ENCODE results near the gene C3orf22. TPM values are rescaled to one million over a fixed set of nuclear protein-coding genes. Genes with fewer than 3 reads are reported as not detected.

The C3orf22 gene
- total and polyA plus RNA-seq, 5 experiments from 2014 or later, result not detected

DNA sequence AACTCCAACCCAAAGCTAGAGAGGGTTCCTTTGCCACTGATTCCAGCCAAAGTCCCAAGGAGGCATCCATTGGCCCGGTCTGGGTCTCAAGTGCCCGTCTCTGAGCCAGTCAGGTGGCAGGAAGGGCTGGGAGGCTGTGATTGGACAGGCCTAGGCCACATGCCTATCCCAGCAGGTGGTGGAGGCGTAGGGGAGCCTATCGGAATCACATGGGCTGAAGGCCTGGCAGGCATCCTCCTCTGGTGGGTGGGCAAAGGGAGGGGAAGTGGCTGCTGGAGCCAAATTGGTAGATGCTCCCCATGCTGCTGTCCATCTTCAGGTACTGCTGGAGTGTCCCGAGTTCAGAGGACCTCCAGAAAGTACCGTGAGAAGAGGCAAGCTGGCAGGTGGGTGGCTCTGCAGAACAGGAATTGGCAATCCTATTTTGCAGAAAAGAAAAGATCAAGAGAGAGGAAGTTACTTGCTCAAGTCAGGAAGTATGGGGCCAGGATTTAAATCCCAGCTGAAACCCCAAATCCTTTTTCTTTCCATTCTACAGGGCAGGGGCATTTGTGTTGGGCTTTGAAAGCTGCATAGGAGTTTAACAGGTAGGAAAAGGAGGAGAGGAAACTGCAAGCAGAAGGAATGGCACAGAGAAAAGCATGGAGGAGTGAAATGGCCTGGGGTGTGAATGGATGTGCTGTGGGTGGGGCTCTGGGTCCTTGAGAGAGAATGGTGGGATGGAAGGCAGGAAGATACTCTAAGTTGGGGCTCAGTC is 31.1 kb downstream of the C3orf22 start:
- no peaks in the 10 kb centered on the region for H3K9me3 Mint-ChIP-seq
- no peaks in the 10 kb centered on the region for H3K36me3 Mint-ChIP-seq
- H3K27me3 Mint-ChIP-seq, result peaks cover 2 to 26% (median 7%) of the 10 kb centered on the region in 5 donors
- ATAC-seq (no peak), DNase-seq (peak in 1 of 10 donors; percentile 35)
- POLR2A ChIA-PET, result no interaction called here
- peak overlapping the region in 2 of 10 donors; percentile 13 to 28 for H3K27ac Mint-ChIP-seq
- H3K4me3 Mint-ChIP-seq, result no peak overlapping the region
- peaks cover 0 to 10% (median 0%) of the 10 kb centered on the region in 4 donors for H3K4me1 Mint-ChIP-seq

DNA sequence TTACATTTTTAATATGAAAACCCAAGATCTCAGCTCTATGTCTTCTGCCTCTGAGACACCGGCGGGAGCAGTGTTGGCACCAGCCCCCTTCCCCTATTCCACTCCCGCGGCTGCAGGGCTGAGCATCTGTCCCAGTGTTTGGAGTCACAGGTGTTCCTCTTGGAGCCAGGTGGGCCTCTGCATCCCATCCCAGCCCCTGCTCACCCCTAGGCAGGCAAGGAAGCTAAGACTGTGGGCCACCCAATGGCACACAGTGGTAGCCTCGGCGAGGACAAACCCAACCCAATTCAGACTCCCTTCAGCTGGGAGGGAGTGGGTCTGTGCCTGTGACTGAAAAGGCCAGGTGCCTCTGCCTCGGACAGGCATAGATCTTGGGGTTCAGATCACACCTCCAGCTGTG is 31.7 kb downstream of the C3orf22 start:
- POLR2A ChIA-PET, result no interaction called here
- no peaks in the 10 kb centered on the region for H3K9me3 Mint-ChIP-seq

GRCh38 chr3:126526668-126527005 is 32.1 kb downstream of the C3orf22 start:
- DNase-seq (no peak), ATAC-seq (no peak)
- no peak overlapping the region for H3K27ac Mint-ChIP-seq
- H3K36me3 Mint-ChIP-seq, result no peaks in the 10 kb centered on the region
- POLR2A ChIA-PET, result no interaction called here
- H3K4me1 Mint-ChIP-seq, result peaks cover 0 to 10% (median 3%) of the 10 kb centered on the region in 4 donors
- no peak overlapping the region for H3K4me3 Mint-ChIP-seq
- peaks cover 4 to 36% (median 14%) of the 10 kb centered on the region in 5 donors for H3K27me3 Mint-ChIP-seq
- H3K9me3 Mint-ChIP-seq, result no peaks in the 10 kb centered on the region

More for the DNA sequence above, 31.7 kb downstream of the C3orf22 start:
- Mint-ChIP-seq H3K36me3 (no peaks in the 10 kb centered on the region), H3K4me3 (no peak overlapping the region), H3K27me3 (peaks cover 4 to 32% (median 13%) of the 10 kb centered on the region in 5 donors), H3K27ac (no peak overlapping the region), H3K4me1 (peaks cover 0 to 10% (median 3%) of the 10 kb centered on the region in 4 donors)
- ATAC-seq (no peak), DNase-seq (peak in 1 of 10 donors; percentile 50)

DNA sequence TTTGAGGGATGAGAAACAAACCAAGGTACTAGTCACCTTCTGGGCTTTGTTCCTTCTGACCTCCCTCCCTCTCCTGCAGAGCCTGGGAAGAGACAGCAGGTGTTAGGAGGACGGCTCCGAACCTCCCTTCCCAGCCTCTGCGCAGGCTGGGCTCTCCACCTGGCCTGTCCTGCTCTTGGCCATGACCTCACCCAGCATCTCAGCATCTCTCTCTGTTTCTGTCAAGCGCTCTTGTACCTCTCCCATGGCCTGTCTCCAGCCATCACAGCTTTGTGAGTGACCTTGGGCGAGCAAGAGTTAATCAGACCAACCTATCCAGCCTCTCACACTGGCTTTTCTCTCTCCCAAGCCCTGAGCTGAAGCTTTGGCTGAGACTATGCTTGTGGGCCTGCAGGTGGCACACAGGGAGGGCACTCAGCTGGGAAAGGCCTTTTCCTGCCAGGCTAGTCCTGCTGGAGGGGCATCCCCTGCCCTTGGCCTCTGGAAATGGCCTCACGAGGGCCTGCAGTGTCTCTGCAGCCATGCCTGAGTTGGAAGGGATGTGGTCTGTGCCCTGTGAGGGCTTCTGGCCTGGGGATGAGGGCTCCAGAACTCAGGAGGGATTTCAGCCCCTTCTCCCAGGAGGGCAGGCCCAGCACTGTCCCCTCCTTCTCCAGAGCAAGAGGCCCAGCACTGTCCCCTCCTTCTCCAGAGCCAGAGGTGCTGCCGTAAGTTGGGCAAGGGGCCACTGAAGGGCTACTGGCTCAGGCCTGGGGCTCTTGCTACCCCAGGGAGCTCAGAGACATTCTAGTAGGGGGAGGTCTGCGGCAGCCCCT is 32.7 kb downstream of the C3orf22 start:
- Mint-ChIP-seq H3K4me1 (peaks cover 0 to 10% (median 3%) of the 10 kb centered on the region in 4 donors), H3K4me3 (no peak overlapping the region), H3K27me3 (peaks cover 4 to 37% (median 14%) of the 10 kb centered on the region in 5 donors), H3K27ac (no peak overlapping the region), H3K36me3 (no peaks in the 10 kb centered on the region), H3K9me3 (no peaks in the 10 kb centered on the region)
- POLR2A ChIA-PET, result no interaction called here
- DNase-seq (peak in 1 of 10 donors; percentile 56), ATAC-seq (no peak)

GRCh38 chr3:126525091-126525852 is 33.5 kb downstream of the C3orf22 start:
- Mint-ChIP-seq H3K4me1 (peaks cover 0 to 10% (median 3%) of the 10 kb centered on the region in 4 donors), H3K27ac (no peak overlapping the region), H3K36me3 (no peaks in the 10 kb centered on the region), H3K4me3 (peak overlapping the region in 2 of 10 donors; percentile 34 to 35), H3K9me3 (no peaks in the 10 kb centered on the region), H3K27me3 (peaks cover 4 to 37% (median 14%) of the 10 kb centered on the region in 5 donors)
- peak in 1 of 10 donors; percentile 46 for DNase-seq
- POLR2A ChIA-PET, result no interaction called here
- ATAC-seq, result no peak

DNA sequence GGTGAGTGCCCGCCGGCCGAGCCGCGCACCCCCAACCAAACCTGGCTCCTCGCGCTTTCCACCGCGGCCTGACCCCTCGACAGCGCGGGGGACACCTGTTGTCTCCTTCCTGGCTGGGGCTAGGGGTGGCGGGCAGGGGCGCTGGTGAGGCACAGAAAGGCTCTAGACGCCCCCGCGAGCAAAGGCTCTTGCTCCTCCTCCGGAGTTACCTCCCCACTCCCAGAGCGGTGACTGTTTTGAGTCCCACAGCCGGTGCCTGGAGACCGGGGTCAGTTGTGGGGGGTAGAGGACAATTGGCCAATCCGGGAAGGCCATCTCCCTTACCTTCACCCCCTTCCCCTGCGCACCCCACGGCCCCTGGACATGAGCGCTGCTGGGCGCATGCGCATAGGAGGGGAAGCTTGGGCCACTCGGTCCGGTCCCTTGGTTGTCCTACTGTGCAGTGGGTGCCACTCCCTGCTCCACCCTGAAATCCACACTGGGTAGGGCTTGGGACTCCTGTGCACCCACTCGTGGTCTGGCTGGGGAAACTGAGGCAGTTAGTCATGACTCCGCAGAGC is 34.2 kb downstream of the C3orf22 start:
- no peaks in the 10 kb centered on the region for H3K9me3 Mint-ChIP-seq
- peaks cover 0 to 7% (median 3%) of the 10 kb centered on the region in 4 donors for H3K4me1 Mint-ChIP-seq
- POLR2A ChIA-PET, result no interaction called here
- H3K4me3 Mint-ChIP-seq, result peak overlapping the region in 3 of 10 donors; percentile 34 to 64 (median 35)
- no peak overlapping the region for H3K27ac Mint-ChIP-seq
- ATAC-seq (no peak), DNase-seq (peak in 1 of 10 donors; percentile 60)
- no peaks in the 10 kb centered on the region for H3K36me3 Mint-ChIP-seq
- H3K27me3 Mint-ChIP-seq, result peaks cover 4 to 37% (median 14%) of the 10 kb centered on the region in 5 donors

DNA sequence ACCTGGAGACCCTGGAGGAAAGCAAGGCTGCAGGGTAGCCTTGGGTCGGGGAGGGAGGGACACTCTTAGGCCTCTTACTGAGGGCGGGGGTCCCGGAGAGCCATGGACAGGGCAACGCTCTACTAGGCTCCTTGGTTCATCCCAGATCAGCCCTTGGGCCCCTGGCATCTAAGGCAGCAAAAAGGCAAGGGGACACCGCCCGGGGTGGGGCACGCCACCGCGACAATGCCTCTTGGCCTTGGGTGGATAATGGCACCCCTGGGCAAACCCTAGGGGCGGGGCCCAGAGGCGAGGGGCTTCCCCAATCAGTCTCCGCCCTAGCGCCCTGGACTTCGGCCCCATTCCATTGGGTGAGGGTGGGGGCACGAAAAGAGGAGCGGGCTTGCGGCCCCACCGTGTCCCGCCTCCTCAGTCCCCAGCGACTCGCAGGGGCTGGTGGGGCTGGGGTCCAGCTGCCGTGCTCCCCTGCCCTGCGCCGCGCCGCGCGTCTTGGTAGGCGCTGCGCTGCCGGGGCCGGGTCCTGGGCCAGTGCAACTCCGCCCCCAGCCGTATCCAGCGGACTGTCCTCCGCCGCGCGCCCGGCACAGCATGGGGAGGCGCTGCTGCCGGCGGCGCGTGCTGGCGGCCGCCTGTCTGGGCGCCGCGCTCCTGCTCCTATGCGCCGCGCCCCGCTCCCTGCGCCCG is 34.8 kb downstream of the C3orf22 start, which contains the start of gene CHST13:
TSS of gene CHST13 (plus strand) at position 411 of the 684 bp plus-strand sequence. CDS start at position 589, 178 bp downstream.
- H3K9me3 Mint-ChIP-seq, result no peaks in the 10 kb centered on the region
- H3K4me3 Mint-ChIP-seq, result peak within 1 kb of the TSS in 3 of 10 donors; percentile 34 to 64 (median 35)
- ATAC-seq (no peak), DNase-seq (peak in 1 of 10 donors; percentile 28)
- H3K36me3 Mint-ChIP-seq, result no peaks in the 10 kb centered on the region
- POLR2A ChIA-PET, result interaction anchor here (0.5 kb wide), 1 partner anchor 35 kb away, joined by 3 read pairs; the partner anchor contains the start of gene C3orf22
- H3K27ac Mint-ChIP-seq, result no peak within 1 kb of the TSS
- H3K4me1 Mint-ChIP-seq, result peaks cover 0 to 4% (median 3%) of the 10 kb centered on the region in 4 donors
- peaks cover 4 to 37% (median 14%) of the 10 kb centered on the region in 5 donors for H3K27me3 Mint-ChIP-seq

DNA sequence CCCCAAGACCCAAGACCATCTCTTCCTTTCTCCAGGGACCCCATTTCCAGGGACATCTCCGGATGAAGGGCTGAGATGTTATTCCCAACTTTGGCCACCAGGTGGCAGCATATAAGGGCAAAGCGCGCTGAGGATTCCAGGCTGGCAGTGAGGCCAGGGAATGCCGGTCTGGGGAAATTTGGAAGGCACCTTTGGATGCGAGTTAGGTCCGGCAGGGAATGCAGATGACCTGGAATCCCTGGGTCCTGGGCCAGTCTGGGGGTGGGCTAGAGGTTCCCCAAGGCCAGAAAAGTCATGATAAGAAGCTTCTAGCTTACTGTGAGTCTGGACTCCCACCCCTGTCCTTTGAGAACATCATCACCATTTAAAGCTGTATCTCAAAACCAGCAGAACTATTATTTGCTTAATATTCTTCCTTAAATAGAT is 36.4 kb downstream of the C3orf22 start:
- no peaks in the 10 kb centered on the region for H3K36me3 Mint-ChIP-seq
- ATAC-seq, result no peak

GRCh38 chr3:126521122-126521891 is 37.4 kb downstream of the C3orf22 start:
- H3K4me3 Mint-ChIP-seq, result no peak overlapping the region
- H3K27ac Mint-ChIP-seq, result peak overlapping the region in 1 of 10 donors; percentile 70
- POLR2A ChIA-PET, result interaction anchor here (0.6 kb wide), 1 partner anchor 646 kb away, joined by 3 read pairs; no protein-coding TSS in a partner anchor
- no peaks in the 10 kb centered on the region for H3K9me3 Mint-ChIP-seq
- ATAC-seq (no peak), DNase-seq (peak in 1 of 10 donors; percentile 50)
- H3K27me3 Mint-ChIP-seq, result peaks cover 4 to 37% (median 14%) of the 10 kb centered on the region in 5 donors
- no peaks in the 10 kb centered on the region for H3K36me3 Mint-ChIP-seq
- peaks cover 0 to 4% (median 1%) of the 10 kb centered on the region in 4 donors for H3K4me1 Mint-ChIP-seq

More for the DNA sequence above, 36.4 kb downstream of the C3orf22 start:
- Mint-ChIP-seq H3K4me3 (no peak overlapping the region), H3K4me1 (peaks cover 0 to 4% (median 1%) of the 10 kb centered on the region in 4 donors), H3K27ac (peak overlapping the region in 1 of 10 donors; percentile 70), H3K27me3 (peaks cover 4 to 37% (median 14%) of the 10 kb centered on the region in 5 donors), H3K9me3 (no peaks in the 10 kb centered on the region)
- peak in 8 of 10 donors; percentile 11 to 64 (median 42) for DNase-seq
- POLR2A ChIA-PET, result no interaction called here

- H3K4me3 Mint-ChIP-seq, result no peak overlapping the region
- H3K9me3 Mint-ChIP-seq, result no peaks in the 10 kb centered on the region
- no peaks in the 10 kb centered on the region for H3K36me3 Mint-ChIP-seq
- peaks cover 4 to 24% (median 12%) of the 10 kb centered on the region in 5 donors for H3K27me3 Mint-ChIP-seq
- DNase-seq (peak in 1 of 10 donors; percentile 32), ATAC-seq (no peak)
- POLR2A ChIA-PET, result interaction anchor here (0.5 kb wide), 1 partner anchor 314 kb away, joined by 4 read pairs; no protein-coding TSS in a partner anchor
- no peak overlapping the region for H3K27ac Mint-ChIP-seq
- H3K4me1 Mint-ChIP-seq, result peaks cover 0 to 4% (median 1%) of the 10 kb centered on the region in 4 donors
These were observed 39.0 kb downstream of the C3orf22 start for GRCh38 chr3:126519506-126520455.

Data from naive thymus-derived CD8-positive, alpha-beta T cell (primary cell).